ENCODE results near the gene GNA14. TPM values are rescaled to one million over a fixed set of nuclear protein-coding genes. Genes with fewer than 3 reads are reported as not detected.

The GNA14 gene
- total and polyA plus RNA-seq, 2 of the 8 experiments (the other 6 are each of a cell fraction or from before 2014, with no cell fraction given): 3.4 to 6.3 TPM

DNA sequence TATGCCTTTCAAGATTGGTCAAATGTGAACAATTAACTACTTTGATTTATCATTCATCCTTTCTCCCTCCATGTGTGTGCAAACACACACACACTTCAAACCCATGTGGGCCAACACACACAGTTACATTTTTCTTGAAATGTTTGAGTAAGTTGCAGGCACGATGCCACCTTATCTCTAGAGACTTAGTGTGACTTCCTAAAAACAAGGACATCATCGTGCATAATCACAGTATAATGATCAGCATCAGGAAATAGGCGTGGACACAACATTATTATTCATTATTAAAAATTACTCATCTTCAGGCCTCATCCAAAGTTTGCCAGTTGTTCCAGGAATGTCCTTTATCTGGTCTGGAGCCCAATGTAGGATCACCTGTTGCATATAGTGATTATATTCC is 209.5 kb downstream of the GNA14 start:
- no peak overlapping the region for H3K4ac ChIP-seq (replicated peaks; ENCODE audit: insufficient read length, low read depth, low read length)
- no peak overlapping the region for H3K9ac ChIP-seq (replicated peaks in 1 of 4; ENCODE audit: extremely low read depth in 1 of 4, low read depth in 3 of 4, low read length in 3 of 4)
- H4K20me1 ChIP-seq (replicated peaks in 1 of 2; ENCODE audit: control insufficient read depth in 1 of 2, insufficient read depth in 2 of 2, low read length in 2 of 2): no peaks in the 10 kb centered on the region
- no peak overlapping the region for H2AK5ac ChIP-seq (ENCODE audit: low read depth, low read length)
- H3K4me3 ChIP-seq (ENCODE audit: extremely low read depth in 1 of 4, insufficient read depth in 2 of 4, low read depth in 3 of 4, low read length in 4 of 4): no peak overlapping the region
- CTCF ChIA-PET (ENCODE audit: partially characterized antibody): interaction anchor here (0.9 to 20.5 kb wide), 4 partner anchors 18 to 313 kb away, joined by 3 to 384 read pairs (median 6); no protein-coding TSS in a partner anchor
- 0 out of 2 replicates have a peak, but pooled peaks cover 1% of the 10 kb centered on the region for H3K23me2 ChIP-seq (ENCODE audit: low read depth, low read length)
- H2BK5ac ChIP-seq (ENCODE audit: low read depth, low read length): no peak overlapping the region
- no peaks in the 10 kb centered on the region for H3K27me3 ChIP-seq (replicated peaks in 1 of 4; ENCODE audit: control insufficient read depth in 3 of 4, extremely low read depth in 1 of 4, insufficient read depth in 3 of 4, low read length in 3 of 4)
- no peaks in the 10 kb centered on the region for H3K79me1 ChIP-seq (ENCODE audit: low read depth, low read length)
- peaks cover 0 to 6% (median 4%) of the 10 kb centered on the region in 4 experiments; a peak in 5 of 7 replicates for H3K4me1 ChIP-seq (replicated peaks in 1 of 4; ENCODE audit: control insufficient read depth in 3 of 4, insufficient read depth in 4 of 4, low read length in 3 of 4)
- H4K91ac ChIP-seq (replicated peaks; ENCODE audit: insufficient read length, low read length): no peak overlapping the region
- H3K79me2 ChIP-seq (ENCODE audit: control insufficient read depth in 1 of 2, insufficient read depth in 2 of 2, low read length in 2 of 2): no peaks in the 10 kb centered on the region
- no peaks in the 10 kb centered on the region for H3K9me3 ChIP-seq (ENCODE audit: insufficient read depth in 2 of 2, low read depth in 1 of 2, low read length in 1 of 2)
- no peak overlapping the region for H3K56ac ChIP-seq (replicated peaks; ENCODE audit: insufficient read length, low read depth, low read length)
- DNase-seq (ENCODE audit: low read depth in 1 of 2, low spot score in 2 of 2) (no peak), FAIRE-seq (no peak)
- no peak overlapping the region for H2BK20ac ChIP-seq (ENCODE audit: low read length)
- no peak overlapping the region for H2BK12ac ChIP-seq (ENCODE audit: low read depth, low read length)
- no peak overlapping the region for H2AFZ ChIP-seq (ENCODE audit: low read length)
- no peak overlapping the region for H3K4me2 ChIP-seq (ENCODE audit: insufficient read depth in 1 of 2, low read depth in 2 of 2, low read length in 2 of 2)
- H2BK15ac ChIP-seq (ENCODE audit: low read length): no peak overlapping the region
- H3K27ac ChIP-seq (ENCODE audit: low read depth, low read length): no peak overlapping the region
- no peak overlapping the region for H3K18ac ChIP-seq (ENCODE audit: extremely low read depth, low read length)
- no peak overlapping the region for H4K8ac ChIP-seq (ENCODE audit: extremely low read depth, insufficient read depth, low read length)
- 88% methylated on average over 3 of the region's 3 CpGs; no CpG with 5 or more reads in 1 of the 2 experiments for WGBS, 2 experiments (ENCODE audit: extremely low coverage in 1 of 2, insufficient coverage in 1 of 2, insufficient read length in 1 of 2, insufficient replicate concordance in 2 of 2, low coverage in 1 of 2, low lambda C conversion rate in 2 of 2, missing lambda C conversion rate in 1 of 2)
- no peak overlapping the region for H3K23ac ChIP-seq (ENCODE audit: insufficient read length)
- POLR2A ChIA-PET (ENCODE audit: partially characterized antibody): no interaction called here
- no peak overlapping the region for H4K5ac ChIP-seq (ENCODE audit: insufficient read length, low read depth, low read length)
- no peaks in the 10 kb centered on the region for H3K36me3 ChIP-seq (ENCODE audit: control insufficient read depth in 2 of 4, insufficient read depth in 4 of 4, low read length in 3 of 4)
- H3K14ac ChIP-seq (ENCODE audit: insufficient read length): no peak overlapping the region
- H2BK120ac ChIP-seq (replicated peaks; ENCODE audit: low read depth, low read length): no peak overlapping the region
- TF ChIP-seq TAF1 (IDR thresholded peaks at IDR 0.05; ENCODE audit: low read depth, low read length) (no peak), CTCF (IDR thresholded peaks at IDR 0.05; ENCODE audit: control extremely low read depth in 1 of 3, insufficient read depth in 1 of 3, low read depth in 1 of 3, low read length in 3 of 3) (no peak), TAF7 (optimal IDR thresholded peaks at IDR 0.05; ENCODE audit: borderline replicate concordance, low read depth, low read length) (no peak), RAD21 (IDR thresholded peaks at IDR 0.05 in 1 of 2, conservative IDR thresholded peaks at IDR 0.05 in 1 of 2; ENCODE audit: low read depth in 2 of 2, low read length in 2 of 2) (no peak), BRCA1 (IDR thresholded peaks at IDR 0.05; ENCODE audit: low read depth, low read length) (no peak), KDM1A (IDR thresholded peaks at IDR 0.05; ENCODE audit: borderline replicate concordance, low read length) (no peak), MAX (IDR thresholded peaks at IDR 0.05) (no peak), POLR2AphosphoS5 (IDR thresholded peaks at IDR 0.05; ENCODE audit: low read depth, low read length) (no peak), HDAC2 (IDR thresholded peaks at IDR 0.05; ENCODE audit: borderline replicate concordance in 1 of 2, low read depth in 2 of 2, low read length in 2 of 2) (no peak), GTF2F1 (IDR thresholded peaks at IDR 0.05; ENCODE audit: borderline replicate concordance, low read depth, low read length) (no peak), JUN (IDR thresholded peaks at IDR 0.05; ENCODE audit: low read depth, low read length) (no peak)

Data from H1 (cell line).